Endothelial cell (in vitro differentiated cells): Measurements from ENCODE around the gene CSTF2. TPM values are rescaled to one million over a fixed set of nuclear protein-coding genes. Genes with fewer than 3 reads are reported as not detected.
"Not testable (repeated sequence)": the region's sequence is repeated elsewhere in the genome, so short reads cannot be mapped to it uniquely, and the experiment has no call there.

Experiments used
- DNase-seq: peaks from one replicate; pipeline ENCODE4 v3.0.0; 2021; ENCODE audit warnings: low spot score
- H3K27ac Mint-ChIP-seq: one replicate; pipeline ENCODE4 v1.8.0; 2021; ENCODE audit warnings: mixed read lengths, inconsistent platforms; ENCODE audit not compliant: unreplicated experiment
- H3K27me3 Mint-ChIP-seq: one replicate; pipeline ENCODE4 v1.8.0; 2021; ENCODE audit warnings: mild to moderate bottlenecking, moderate library complexity, mixed read lengths, inconsistent platforms; ENCODE audit not compliant: unreplicated experiment
- H3K36me3 Mint-ChIP-seq: one replicate; pipeline ENCODE4 v1.8.0; 2021; ENCODE audit warnings: mild to moderate bottlenecking, low read depth, mixed read lengths, inconsistent platforms; ENCODE audit not compliant: unreplicated experiment
- H3K4me1 Mint-ChIP-seq: one replicate; pipeline ENCODE4 v1.8.0; 2021; ENCODE audit warnings: mild to moderate bottlenecking, mixed read lengths, inconsistent platforms; ENCODE audit not compliant: unreplicated experiment
- H3K4me3 Mint-ChIP-seq: one replicate; pipeline ENCODE4 v1.8.0; 2021; ENCODE audit warnings: mild to moderate bottlenecking, mixed read lengths, inconsistent platforms; ENCODE audit not compliant: unreplicated experiment
- H3K9me3 Mint-ChIP-seq: one replicate; pipeline ENCODE4 v1.8.0; 2021; ENCODE audit warnings: mixed read lengths, inconsistent platforms; ENCODE audit not compliant: unreplicated experiment
- long read RNA-seq: library from polyadenylated mRNA; unstranded; transcript quantifications from one replicate; pipeline ENCODE4 v2.0.0, GENCODE V29; 2020; ENCODE audit not compliant: unreplicated experiment
- total RNA-seq: library from RNA; stranded (reverse); fragmentation: NEBNext Ultra II Directional; extraction: Animal tissue kit (Norgen Biotek cat#: 25700); gene quantifications from one replicate; pipeline ENCODE4 v1.2.1, GENCODE V29; 2021; ENCODE audit not compliant: unreplicated experiment
- TF ChIP-seq, protein P1 (sequence below): fragments of 200-600 bp; sonication (generic); IDR thresholded peaks from one replicate; pipeline ENCODE4 v1.5.0; 2021; ENCODE audit warnings: antibody characterized with exemption; ENCODE audit not compliant: unreplicated experiment

The CSTF2 gene, protein sequence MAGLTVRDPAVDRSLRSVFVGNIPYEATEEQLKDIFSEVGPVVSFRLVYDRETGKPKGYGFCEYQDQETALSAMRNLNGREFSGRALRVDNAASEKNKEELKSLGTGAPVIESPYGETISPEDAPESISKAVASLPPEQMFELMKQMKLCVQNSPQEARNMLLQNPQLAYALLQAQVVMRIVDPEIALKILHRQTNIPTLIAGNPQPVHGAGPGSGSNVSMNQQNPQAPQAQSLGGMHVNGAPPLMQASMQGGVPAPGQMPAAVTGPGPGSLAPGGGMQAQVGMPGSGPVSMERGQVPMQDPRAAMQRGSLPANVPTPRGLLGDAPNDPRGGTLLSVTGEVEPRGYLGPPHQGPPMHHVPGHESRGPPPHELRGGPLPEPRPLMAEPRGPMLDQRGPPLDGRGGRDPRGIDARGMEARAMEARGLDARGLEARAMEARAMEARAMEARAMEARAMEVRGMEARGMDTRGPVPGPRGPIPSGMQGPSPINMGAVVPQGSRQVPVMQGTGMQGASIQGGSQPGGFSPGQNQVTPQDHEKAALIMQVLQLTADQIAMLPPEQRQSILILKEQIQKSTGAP
- total RNA-seq = 19.3 TPM
- long read RNA-seq, transcript CSTF2-201 (14 exons, 1,958 nt) = major isoform, 14 of 19 reads
- long read RNA-seq, partial matches to known transcripts = 1 of 19 reads
- long read RNA-seq, other reads (novel, unspliced or antisense) = 4 of 19 reads

DNA sequence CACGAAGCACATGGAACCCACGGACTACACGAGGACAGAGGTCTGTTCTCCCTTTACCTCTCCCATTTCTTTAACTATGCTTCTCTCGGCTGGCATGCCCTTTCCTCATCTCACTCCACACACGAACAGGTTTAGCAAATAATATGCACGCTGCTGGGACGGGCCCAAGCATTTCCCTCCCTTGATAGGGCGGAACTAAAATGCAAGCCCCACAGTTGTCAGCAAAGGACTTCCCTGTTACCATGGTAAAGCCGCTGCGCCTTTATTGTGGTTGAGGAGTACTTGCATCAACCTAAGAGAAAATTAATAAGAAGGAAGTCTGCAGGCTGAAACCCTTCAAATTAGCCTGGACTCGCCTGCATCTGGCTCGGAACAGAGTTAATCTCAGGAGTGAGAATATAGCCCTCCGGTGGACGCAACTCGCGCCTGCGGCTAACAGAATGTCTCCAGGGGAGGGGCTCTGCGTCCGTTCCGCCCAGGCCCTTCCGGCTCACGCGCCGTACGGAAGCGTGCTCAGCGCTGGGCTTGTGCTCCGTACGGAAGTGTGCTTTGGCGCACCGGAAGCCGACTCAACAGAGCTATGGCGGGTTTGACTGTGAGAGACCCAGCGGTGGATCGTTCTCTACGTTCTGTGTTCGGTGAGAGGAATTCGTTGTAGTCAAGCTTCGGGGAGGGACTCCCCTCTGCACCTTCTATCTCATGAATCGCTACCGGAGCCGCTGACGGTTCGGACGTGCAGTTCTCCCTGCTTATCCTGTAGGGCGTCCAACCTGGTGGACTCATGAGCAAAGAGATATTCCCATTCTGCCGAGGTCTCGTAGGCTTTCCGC is at the start of gene CSTF2:
CSTF2 (plus strand) TSS at position 555 of the 830 bp plus-strand sequence; CDS start at position 581, 26 bp downstream.
- peak within 1 kb of the TSS; percentile 92 for H3K27ac Mint-ChIP-seq
- H3K27me3 Mint-ChIP-seq = no peaks in the 10 kb centered on the region
- peak within 1 kb of the TSS; percentile 92 for H3K4me3 Mint-ChIP-seq
- peaks cover 8% of the 10 kb centered on the region for H3K4me1 Mint-ChIP-seq
- TF ChIP-seq, protein P1, sequence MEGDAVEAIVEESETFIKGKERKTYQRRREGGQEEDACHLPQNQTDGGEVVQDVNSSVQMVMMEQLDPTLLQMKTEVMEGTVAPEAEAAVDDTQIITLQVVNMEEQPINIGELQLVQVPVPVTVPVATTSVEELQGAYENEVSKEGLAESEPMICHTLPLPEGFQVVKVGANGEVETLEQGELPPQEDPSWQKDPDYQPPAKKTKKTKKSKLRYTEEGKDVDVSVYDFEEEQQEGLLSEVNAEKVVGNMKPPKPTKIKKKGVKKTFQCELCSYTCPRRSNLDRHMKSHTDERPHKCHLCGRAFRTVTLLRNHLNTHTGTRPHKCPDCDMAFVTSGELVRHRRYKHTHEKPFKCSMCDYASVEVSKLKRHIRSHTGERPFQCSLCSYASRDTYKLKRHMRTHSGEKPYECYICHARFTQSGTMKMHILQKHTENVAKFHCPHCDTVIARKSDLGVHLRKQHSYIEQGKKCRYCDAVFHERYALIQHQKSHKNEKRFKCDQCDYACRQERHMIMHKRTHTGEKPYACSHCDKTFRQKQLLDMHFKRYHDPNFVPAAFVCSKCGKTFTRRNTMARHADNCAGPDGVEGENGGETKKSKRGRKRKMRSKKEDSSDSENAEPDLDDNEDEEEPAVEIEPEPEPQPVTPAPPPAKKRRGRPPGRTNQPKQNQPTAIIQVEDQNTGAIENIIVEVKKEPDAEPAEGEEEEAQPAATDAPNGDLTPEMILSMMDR = no peak
- peaks cover 4% of the 10 kb centered on the region for H3K36me3 Mint-ChIP-seq
- no peaks in the 10 kb centered on the region for H3K9me3 Mint-ChIP-seq
- peak; percentile 67 for DNase-seq

DNA sequence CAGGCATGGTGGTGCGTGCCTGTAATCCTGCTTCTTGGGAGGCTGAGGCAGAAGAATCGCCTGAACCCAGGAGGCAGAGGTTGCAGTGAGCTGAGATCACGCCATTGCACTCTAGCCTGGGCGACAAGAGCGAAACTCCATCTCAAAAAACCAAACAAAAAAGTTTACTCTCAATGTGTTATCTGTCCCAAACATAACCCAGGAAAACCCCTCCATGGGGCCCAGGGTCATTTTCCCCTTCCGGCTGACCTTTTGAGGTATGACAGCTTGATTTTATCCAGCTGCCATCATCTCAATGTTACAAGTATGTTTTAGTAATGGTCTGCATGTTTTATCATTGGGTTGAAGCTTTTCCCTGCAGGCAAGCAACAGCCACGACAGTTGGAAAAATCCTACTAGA is 23.8 kb upstream of the CSTF2 start:
- H3K27me3 Mint-ChIP-seq, H3K9me3 Mint-ChIP-seq, DNase-seq, H3K27ac Mint-ChIP-seq, H3K36me3 Mint-ChIP-seq, H3K4me3 Mint-ChIP-seq: not testable (repeated sequence)
- H3K4me1 Mint-ChIP-seq = peaks cover 17% of the 10 kb centered on the region

DNA sequence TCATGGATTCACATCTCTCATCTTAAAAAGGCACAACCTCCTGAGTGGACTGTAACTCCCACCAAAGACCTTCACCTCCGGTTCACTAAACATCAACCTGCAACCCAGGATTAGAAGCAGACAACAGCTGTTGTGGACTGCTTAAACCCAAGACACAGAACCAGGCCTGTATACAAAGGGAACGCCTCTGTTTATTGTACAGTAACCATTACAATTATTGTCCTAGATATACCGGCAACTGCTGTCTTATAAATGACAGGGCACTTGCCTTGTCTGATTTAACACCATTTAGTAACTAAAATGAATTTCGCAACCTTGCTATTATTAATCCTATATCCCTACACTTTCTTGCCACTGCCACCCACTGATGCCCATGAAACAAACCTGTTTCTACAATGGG is 22.8 kb upstream of the CSTF2 start:
- Mint-ChIP-seq H3K4me3 (no peak overlapping the region), H3K9me3 (no peaks in the 10 kb centered on the region), H3K36me3 (no peaks in the 10 kb centered on the region), H3K27ac (no peak overlapping the region), H3K4me1 (peaks cover 23% of the 10 kb centered on the region), H3K27me3 (no peaks in the 10 kb centered on the region)
- TF ChIP-seq, protein P1 = no peak
- no peak for DNase-seq

DNA sequence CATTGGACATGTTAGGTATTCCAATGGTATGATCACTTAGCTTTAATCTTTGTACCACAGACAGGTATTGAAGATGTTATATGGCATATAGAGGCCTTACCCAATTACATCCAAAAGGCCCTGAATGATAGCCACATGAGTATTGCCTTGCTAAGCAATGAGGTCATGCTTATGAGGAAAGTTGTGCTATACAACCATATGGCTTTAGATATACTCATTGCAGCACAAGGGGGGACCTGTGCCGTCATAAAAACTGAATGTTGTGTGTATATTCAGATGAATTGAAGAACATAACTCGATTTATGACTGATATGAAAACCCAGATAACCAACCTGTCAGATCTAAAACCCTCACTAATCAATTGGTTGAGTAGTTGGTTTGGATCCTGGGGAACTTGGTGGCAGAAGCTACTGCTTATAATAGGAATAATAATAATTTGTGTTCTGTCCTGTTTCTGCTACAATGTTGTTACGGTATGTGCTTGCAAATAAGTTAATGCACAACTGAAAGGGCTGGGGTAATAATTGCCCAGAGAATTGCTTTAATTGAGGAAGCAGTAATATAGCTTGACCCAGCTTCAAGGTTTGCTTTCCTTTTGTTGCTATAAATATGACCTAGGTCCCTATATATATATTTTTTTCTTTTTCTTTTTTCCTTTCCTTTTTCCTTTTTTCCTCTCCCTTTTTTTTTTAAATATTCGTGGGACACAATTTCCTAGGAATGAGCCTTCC is 21.5 kb upstream of the CSTF2 start:
- TF ChIP-seq, protein P1 = no peak
- Mint-ChIP-seq H3K9me3 (no peaks in the 10 kb centered on the region), H3K4me1 (peaks cover 20% of the 10 kb centered on the region), H3K4me3 (no peak overlapping the region), H3K27ac (no peak overlapping the region), H3K36me3 (no peaks in the 10 kb centered on the region), H3K27me3 (no peaks in the 10 kb centered on the region)
- DNase-seq = no peak

DNA sequence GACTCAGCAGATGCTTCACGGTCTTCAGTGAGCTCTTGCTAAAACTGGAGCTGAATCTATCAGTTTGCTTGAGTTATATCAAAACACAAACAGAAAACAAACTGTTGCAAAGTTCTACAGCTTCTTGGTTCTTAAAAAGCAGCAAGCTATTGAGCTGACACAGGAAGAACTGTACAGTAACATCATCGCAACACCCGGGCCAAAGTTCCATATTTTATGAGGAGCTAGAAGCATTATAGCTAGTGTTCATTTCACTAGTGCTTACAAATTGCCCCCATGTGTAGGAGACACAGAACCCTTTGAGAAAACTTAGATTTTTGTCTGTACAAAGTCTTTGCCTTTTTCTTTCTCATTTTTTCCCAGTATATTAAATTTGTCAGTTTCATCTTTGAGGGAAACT is 17.3 kb upstream of the CSTF2 start:
- TF ChIP-seq, protein P1 = no peak
- Mint-ChIP-seq H3K27ac (no peak overlapping the region), H3K4me3 (no peak overlapping the region), H3K36me3 (no peaks in the 10 kb centered on the region), H3K27me3 (no peaks in the 10 kb centered on the region), H3K4me1 (peaks cover 12% of the 10 kb centered on the region), H3K9me3 (no peaks in the 10 kb centered on the region)
- no peak for DNase-seq
